Measurements from ENCODE around the gene FKBP10.
"Not testable (repeated sequence)": the region's sequence is repeated elsewhere in the genome, so short reads cannot be mapped to it uniquely, and the experiment has no call there.

FKBP10 gene, protein sequence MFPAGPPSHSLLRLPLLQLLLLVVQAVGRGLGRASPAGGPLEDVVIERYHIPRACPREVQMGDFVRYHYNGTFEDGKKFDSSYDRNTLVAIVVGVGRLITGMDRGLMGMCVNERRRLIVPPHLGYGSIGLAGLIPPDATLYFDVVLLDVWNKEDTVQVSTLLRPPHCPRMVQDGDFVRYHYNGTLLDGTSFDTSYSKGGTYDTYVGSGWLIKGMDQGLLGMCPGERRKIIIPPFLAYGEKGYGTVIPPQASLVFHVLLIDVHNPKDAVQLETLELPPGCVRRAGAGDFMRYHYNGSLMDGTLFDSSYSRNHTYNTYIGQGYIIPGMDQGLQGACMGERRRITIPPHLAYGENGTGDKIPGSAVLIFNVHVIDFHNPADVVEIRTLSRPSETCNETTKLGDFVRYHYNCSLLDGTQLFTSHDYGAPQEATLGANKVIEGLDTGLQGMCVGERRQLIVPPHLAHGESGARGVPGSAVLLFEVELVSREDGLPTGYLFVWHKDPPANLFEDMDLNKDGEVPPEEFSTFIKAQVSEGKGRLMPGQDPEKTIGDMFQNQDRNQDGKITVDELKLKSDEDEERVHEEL

DNA sequence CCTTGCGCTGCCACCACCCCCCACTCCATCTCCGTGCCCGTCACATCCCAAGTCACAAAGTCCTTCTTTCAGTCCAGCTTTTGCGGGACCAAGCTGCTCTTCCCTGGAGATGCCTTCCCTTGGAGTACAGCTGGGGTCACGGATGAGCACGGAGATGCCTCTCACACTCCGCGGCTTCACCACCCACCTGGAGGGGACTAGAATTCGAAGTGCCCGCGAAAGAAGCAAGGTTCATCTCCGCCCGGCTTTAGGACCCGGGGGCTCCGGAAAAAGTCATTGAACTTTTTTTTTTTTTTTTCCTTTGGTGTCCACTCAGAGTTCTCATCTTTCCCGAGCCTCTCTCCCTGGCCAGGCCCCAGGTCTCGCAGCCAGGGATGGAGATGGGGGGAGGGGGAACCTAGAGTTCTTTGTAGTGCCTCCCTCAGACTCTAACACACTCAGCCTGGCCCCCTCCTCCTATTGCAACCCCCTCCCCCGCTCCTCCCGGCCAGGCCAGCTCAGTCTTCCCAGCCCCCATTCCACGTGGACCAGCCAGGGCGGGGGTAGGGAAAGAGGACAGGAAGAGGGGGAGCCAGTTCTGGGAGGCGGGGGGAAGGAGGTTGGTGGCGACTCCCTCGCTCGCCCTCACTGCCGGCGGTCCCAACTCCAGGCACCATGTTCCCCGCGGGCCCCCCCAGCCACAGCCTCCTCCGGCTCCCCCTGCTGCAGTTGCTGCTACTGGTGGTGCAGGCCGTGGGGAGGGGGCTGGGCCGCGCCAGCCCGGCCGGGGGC is at the start of gene FKBP10:
TSS of gene FKBP10 (plus strand) at position 624 of the 771 bp plus-strand sequence. CDS start at position 655, 31 bp downstream.
- DNase-seq = peak; percentile 73

DNA sequence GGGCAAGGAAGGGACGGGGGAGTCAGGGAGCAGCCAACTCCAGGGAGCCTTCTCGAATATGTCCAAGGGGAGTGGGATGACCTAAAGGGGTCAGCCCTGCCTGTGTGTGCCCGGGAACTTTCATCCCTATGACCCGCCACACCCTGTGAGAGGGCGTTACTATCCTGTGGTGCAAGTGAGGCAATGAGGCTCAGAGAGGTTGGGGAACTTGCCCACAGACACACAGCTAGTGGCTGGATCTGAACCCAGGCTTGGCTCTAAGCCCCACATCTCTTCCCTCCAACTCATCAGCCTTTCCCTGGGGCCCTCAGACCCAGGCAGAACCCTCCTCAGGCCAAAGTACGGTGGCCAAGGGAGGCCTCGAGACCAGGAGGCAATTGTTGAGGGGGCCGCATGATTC is 49.5 kb upstream of the FKBP10 start:
- no peak for DNase-seq

DNA sequence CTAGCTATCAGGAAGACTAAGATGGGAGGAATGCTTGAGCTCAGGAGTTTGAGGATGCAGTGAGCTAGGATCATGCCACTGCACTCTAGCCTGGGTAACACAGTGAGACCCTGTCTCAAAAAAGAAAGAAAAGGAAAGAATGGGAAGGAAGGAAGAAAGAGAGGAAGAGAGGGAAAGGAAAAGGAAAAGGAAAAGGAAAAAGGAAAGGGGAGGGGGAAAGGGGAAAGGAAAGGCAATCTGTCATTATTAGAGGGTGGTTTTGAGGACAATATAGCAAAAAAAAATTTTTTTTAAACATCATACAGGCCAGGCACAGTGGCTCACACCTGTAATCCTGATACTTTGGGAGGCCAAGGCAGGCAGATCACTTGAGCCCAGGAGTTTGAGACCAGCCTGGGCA is 46.7 kb upstream of the FKBP10 start:
- no peak for DNase-seq

GRCh38 chr17:41767324-41768042 is 45.3 kb upstream of the FKBP10 start:
- DNase-seq = no peak

DNA sequence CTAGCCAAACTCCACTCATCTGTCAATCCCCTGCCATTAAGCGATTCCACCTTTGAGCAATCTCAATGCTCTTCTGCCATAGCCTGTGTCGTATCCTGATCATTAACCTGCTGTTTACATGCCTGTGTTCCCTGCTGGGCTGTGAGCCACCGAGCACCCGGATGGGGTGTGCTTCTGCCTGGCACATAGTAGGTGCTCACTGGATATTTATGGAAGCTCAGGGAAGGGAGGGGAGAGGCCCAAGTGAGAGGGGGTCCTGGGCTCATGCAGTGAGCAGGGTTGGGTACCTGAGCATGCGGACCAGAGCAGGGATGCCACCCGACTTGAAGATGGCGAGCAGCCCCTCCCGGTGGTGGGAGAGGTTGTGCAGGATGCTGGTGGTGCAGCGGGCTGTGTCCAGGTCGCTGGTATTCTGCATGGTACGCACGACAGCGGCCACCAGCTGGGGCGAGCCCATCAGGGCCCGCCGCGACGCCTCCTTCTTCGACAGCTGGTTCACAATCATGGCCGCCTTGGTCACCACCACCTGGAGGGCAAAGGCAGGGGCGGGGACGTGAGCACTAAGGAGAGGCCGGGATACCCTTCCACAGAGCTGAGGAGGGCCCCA is 44.0 kb upstream of the FKBP10 start:
- DNase-seq = no peak

- no peak for DNase-seq
Measured at GRCh38 chr17:41769346-41769862, 43.4 kb upstream of the FKBP10 start.

DNA sequence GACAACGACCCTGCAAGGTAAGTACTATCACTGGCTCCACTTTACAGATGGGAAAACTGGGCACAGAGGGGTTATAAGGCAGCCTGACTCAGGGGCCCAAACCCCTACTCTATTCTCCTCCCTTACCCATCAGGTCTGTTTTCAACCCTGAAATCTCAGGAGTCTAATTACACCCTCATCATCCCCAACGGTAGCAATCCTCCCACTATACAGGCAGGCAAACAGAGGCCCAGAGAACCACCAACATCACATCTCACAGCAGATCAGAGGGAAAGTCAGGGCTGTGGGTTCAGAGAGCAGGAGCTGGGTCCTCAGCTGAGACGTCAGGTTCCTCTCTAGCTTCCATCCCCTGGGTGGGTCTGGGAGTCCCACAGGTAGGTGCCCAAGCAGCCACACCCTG is 42.8 kb upstream of the FKBP10 start:
- DNase-seq = no peak

- no peak for DNase-seq
Measured at GRCh38 chr17:41771389-41772206, 41.2 kb upstream of the FKBP10 start.

DNA sequence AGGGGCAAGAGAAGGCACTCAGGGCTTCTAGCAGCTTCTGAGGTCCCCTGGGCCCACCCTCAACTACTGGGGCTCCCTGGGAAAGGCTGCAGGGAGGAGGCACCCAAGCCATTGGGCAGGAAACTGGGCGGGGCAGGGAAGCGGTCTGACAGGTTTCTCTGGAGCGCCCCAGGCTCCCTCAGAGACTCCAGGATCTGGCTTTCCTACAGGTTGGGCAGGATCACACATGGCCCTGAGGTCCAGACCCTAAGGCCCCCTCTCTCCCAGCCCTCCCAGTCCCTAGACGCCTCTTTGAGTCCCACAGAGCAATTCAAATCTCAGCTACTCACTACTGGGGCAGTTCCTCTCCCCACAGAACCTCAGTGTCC is 40.6 kb upstream of the FKBP10 start:
- DNase-seq = no peak

GRCh38 chr17:41772586-41773189 is 40.1 kb upstream of the FKBP10 start:
- no peak for DNase-seq

- DNase-seq = no peak
Measured at GRCh38 chr17:41773190-41773588, 39.6 kb upstream of the FKBP10 start.

DNA sequence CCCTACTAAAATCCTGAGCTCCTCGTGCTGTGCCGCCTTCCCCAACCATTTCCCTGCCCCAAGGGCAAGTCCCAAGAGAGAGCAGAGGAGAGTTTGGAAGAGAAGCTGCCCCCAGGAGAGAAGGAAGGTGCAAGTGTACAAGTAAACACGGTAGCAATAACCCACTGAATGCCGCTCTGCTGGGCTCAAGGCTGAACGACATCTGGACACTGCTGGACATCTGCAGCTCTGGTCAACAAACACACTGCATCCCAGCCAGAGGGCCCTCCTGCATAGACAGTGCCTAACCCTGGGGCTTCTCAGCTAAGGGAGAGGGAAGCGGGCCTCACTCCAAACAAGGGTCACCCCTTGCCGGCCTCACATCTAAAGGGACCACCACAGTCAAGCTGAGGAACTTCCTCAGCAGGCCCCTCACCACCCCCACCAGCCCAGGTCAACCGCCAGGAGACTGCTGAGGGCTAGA is 39.0 kb upstream of the FKBP10 start:
- no peak for DNase-seq

- no peak for DNase-seq
Measured at GRCh38 chr17:41775394-41776226, 37.2 kb upstream of the FKBP10 start.

DNA sequence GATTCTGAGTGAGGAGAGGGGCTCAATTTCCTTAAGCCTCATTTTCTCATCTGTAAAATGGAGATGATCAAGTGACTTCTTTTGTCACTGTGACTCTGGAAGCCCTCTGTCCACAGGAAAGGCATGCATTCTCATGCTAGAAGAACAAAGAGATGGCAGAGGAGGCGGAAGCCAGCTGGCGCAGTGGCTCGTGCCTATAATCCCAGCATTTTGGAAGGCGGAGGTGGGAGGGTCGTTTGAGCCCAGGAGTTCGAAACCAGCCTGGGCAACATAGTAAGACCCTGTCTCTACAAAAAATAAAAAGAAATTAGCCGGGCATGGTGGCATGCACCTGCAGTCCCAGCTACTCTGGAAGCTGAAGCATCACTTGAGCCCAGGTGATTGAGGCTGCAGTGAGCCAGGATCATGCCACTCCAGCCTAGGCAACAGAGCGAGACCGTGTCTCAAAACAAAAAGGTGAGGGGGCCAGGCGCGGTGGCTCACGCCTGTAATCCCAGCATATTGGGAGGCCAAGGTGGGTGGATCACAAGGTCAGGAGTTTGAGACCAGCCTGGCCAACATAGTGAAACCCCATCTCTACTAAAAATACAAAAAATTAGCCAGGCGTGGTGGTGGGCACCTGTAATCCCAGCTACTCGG is 36.4 kb upstream of the FKBP10 start:
- DNase-seq = not testable (repeated sequence)

DNA sequence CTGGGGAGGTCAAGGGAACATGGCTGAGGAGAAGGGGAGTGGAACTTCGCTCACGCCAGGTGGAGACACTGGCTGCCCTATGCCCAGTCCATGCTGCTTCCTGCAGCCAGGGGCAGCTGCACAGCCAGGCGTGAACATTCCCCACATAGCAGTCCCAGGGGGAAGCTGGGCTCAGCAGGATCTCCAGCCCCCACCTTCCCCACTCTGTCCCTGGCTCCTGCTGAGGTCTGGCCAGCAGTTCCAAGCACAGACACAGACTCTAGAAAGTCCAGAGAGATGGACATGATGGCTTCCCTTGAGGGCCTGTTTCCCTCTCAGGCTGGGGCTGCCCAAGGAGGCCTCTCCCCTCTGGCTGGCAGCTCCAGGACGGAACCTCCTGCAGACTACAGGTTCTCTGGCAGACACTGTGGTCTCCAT is 35.6 kb upstream of the FKBP10 start:
- DNase-seq = no peak

GRCh38 chr17:41777574-41778188 is 35.1 kb upstream of the FKBP10 start:
- DNase-seq = peak; percentile 80

DNA sequence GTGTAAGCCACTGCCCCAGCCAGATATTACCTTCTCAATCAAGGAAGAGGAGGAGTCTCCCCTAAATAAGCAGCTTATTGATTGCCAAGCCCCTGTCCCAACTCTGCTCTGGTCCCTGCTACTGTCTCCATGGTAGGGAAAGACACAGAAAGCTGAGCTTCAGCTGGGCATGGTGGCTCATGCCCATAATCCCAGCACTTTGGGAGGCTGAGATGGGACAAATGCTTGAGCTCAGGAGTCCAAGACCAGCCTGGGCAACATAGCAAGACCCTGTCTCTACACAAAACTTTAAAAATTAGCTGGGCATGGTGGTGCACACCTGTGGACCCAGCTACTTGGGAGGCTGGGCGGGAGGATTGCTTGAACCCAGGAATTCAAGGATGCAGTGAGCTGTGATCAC is 32.9 kb upstream of the FKBP10 start:
- no peak for DNase-seq

- no peak for DNase-seq
Measured at GRCh38 chr17:41781404-41782110, 31.2 kb upstream of the FKBP10 start.
